Dermis blood vessel endothelial cell (primary cell): ENCODE data around the gene STS. TPM values are rescaled to one million over a fixed set of nuclear protein-coding genes. Genes with fewer than 3 reads are reported as not detected.

ENCODE experiments used
- DNase-seq: peaks from one replicate; pipeline ENCODE4 v3.0.0; 2010
- total RNA-seq: library from RNA; depleted of rRNA; stranded (reverse); fragments of >200 nt; gene quantifications from 2 replicates; pipeline ENCODE4 v1.2.3, GENCODE V29; 2014

The STS gene
- 3.1 and 6.1 TPM in 2 replicates for total RNA-seq

GRCh38 chrX:7147413-7147977 is at the start of gene STS:
TSS of gene STS (plus strand) at chrX:7147712. CDS start at chrX:7253200, 105,488 bp downstream.
- DNase-seq = peak; percentile 40

- DNase-seq = no peak
Observed at GRCh38 chrX:7100022-7100421, 47.5 kb upstream of the STS start.

GRCh38 chrX:7102119-7102518 is 45.4 kb upstream of the STS start:
- DNase-seq = no peak

GRCh38 chrX:7106649-7107048 is 40.9 kb upstream of the STS start:
- no peak for DNase-seq

- no peak for DNase-seq
Observed at GRCh38 chrX:7108030-7108429, 39.5 kb upstream of the STS start.

GRCh38 chrX:7109049-7109531 is 38.4 kb upstream of the STS start:
- peak; percentile 59 for DNase-seq

- DNase-seq = peak; percentile 10
Observed at GRCh38 chrX:7109838-7110793, 37.4 kb upstream of the STS start.

GRCh38 chrX:7110821-7111276 is 36.7 kb upstream of the STS start:
- peak; percentile 28 for DNase-seq

GRCh38 chrX:7111518-7111917 is 36.0 kb upstream of the STS start:
- DNase-seq = no peak

GRCh38 chrX:7112071-7112470 is 35.4 kb upstream of the STS start:
- DNase-seq = no peak

- no peak for DNase-seq
Observed at GRCh38 chrX:7115557-7115956, 32.0 kb upstream of the STS start.

GRCh38 chrX:7116081-7116480 is 31.4 kb upstream of the STS start:
- DNase-seq = no peak

GRCh38 chrX:7117587-7117986 is 29.9 kb upstream of the STS start:
- DNase-seq = no peak

GRCh38 chrX:7119950-7120877 is 27.3 kb upstream of the STS start:
- peak; percentile 67 for DNase-seq

GRCh38 chrX:7120878-7121219 is 26.7 kb upstream of the STS start:
- no peak for DNase-seq

GRCh38 chrX:7127056-7127455 is 20.5 kb upstream of the STS start:
- DNase-seq = no peak

- no peak for DNase-seq
Observed at GRCh38 chrX:7131621-7132020, 15.9 kb upstream of the STS start.

- peak; percentile 81 for DNase-seq
Observed at GRCh38 chrX:7132335-7133049, 15.0 kb upstream of the STS start.

GRCh38 chrX:7133050-7133440 is 14.5 kb upstream of the STS start:
- DNase-seq = peak; percentile 79

GRCh38 chrX:7134981-7135380 is 12.5 kb upstream of the STS start:
- no peak for DNase-seq

GRCh38 chrX:7139202-7140081 is 8.1 kb upstream of the STS start:
- DNase-seq = peak; percentile 42
